Endothelial cell of umbilical vein (primary cell): ENCODE measurements around the gene CCNC. TPM values are rescaled to one million over a fixed set of nuclear protein-coding genes. Genes with fewer than 3 reads are reported as not detected.

Experiments
- BruUV-seq: library from RNA; stranded (reverse); fragments of 400-500 nt; replicated peaks from 2 replicates; lab custom pipeline; 2021; lab: Mats Ljungman, UMichigan
- CTCF ChIA-PET: fragments of 300-600, 350-600 bp; sonication (Branson Sonifier 250); formaldehyde crosslinking; loops from one replicate; lab custom pipeline; 2021; ENCODE audit warnings: antibody characterized with exemption, inconsistent platforms; lab: Charles Lee
- POLR2A ChIA-PET: fragments of 300-600, 350-600 bp; sonication (Branson Sonifier 250); formaldehyde crosslinking; loops from one replicate; lab custom pipeline; 2021; ENCODE audit warnings: antibody characterized with exemption, inconsistent platforms; lab: Charles Lee
- DNase-seq: peaks from one replicate; pipeline ENCODE4 v3.0.0-alpha.2; 2011; ENCODE audit warnings: low read depth, low spot score
- FAIRE-seq: peaks from 2 replicates; lab custom pipeline; 2011; peaks lifted over from hg19 to GRCh38; lab: Jason Lieb, UNC
- H2AFZ ChIP-seq: 2 replicates; pipeline ENCODE4 v1.6.0; 2012; ENCODE audit warnings: low read depth, low read length, control low read depth, inconsistent platforms
- H3K27ac ChIP-seq: 2 replicates; pipeline ENCODE4 v1.5.1; 2011; ENCODE audit warnings: low read depth, mild to moderate bottlenecking, control low read depth, low read length, moderate library complexity; ENCODE audit not compliant: insufficient read depth
- H3K27me3 ChIP-seq, 2 experiments: 2 replicates each; pipeline versions ENCODE4 v1.6.0 to v1.6.1; 2011; ENCODE audit warnings: low read length in 2 of 2, mixed read lengths in 1 of 2; ENCODE audit not compliant: control insufficient read depth in 2 of 2, insufficient read depth in 2 of 2
- H3K36me3 ChIP-seq, 2 experiments: 2 replicates in 1 of 2; 3 replicates in 1 of 2; pipeline ENCODE4 v1.5.1; 2011; ENCODE audit warnings: low read length in 2 of 2, mild to moderate bottlenecking in 1 of 2, moderate library complexity in 1 of 2; ENCODE audit not compliant: control insufficient read depth in 2 of 2, insufficient read depth in 2 of 2; ENCODE audit errors: extremely low read depth in 1 of 2
- H3K4me1 ChIP-seq: 3 replicates; pipeline ENCODE4 v1.5.1; 2011; ENCODE audit warnings: mild to moderate bottlenecking, low read length; ENCODE audit not compliant: control insufficient read depth, insufficient read depth; ENCODE audit errors: extremely low read depth
- H3K4me2 ChIP-seq: 2 replicates; pipeline ENCODE4 v1.6.1; 2011; ENCODE audit warnings: low read length, control low read depth, mixed read lengths; ENCODE audit not compliant: insufficient read depth
- H3K4me3 ChIP-seq, 3 experiments: fragments of 200-600 bp in 1 of 3; sonication (generic), shearing (Covaris generic) in 1 of 3; replicated peaks in 1 of 3; 2 replicates each; pipeline ENCODE4 v1.5.1; 2011 to 2016; ENCODE audit warnings: control low read depth in 3 of 3, low read length in 3 of 3, mild to moderate bottlenecking in 2 of 3, inconsistent platforms in 1 of 3, low read depth in 1 of 3, moderate library complexity in 1 of 3; ENCODE audit not compliant: insufficient read depth in 1 of 3
- H3K79me2 ChIP-seq: 2 replicates; pipeline ENCODE4 v1.6.0; 2012; ENCODE audit warnings: low read length, inconsistent platforms; ENCODE audit not compliant: control insufficient read depth, insufficient read depth
- H3K9ac ChIP-seq: replicated peaks from 2 replicates; pipeline ENCODE3; 2011; ENCODE audit warnings: low read length, control low read depth; ENCODE audit not compliant: insufficient read depth; ENCODE audit errors: extremely low read depth
- H3K9me1 ChIP-seq: replicated peaks from 3 replicates; pipeline ENCODE4 v1.6.0; 2011; ENCODE audit warnings: mild to moderate bottlenecking, low read length; ENCODE audit not compliant: control insufficient read depth, insufficient read depth; ENCODE audit errors: extremely low read depth
- H3K9me3 ChIP-seq: replicated peaks from 2 replicates; pipeline ENCODE4 v1.5.1; 2012; ENCODE audit warnings: low read length, inconsistent platforms; ENCODE audit not compliant: control insufficient read depth, insufficient read depth
- H4K20me1 ChIP-seq: replicated peaks from 2 replicates; pipeline ENCODE3; 2011; ENCODE audit warnings: mild to moderate bottlenecking, low read length; ENCODE audit not compliant: control insufficient read depth, insufficient read depth; ENCODE audit errors: extremely low read depth
- EZH2 ChIP-seq: IDR thresholded peaks from 2 replicates; pipeline ENCODE4 v1.6.1; 2012; ENCODE audit warnings: borderline replicate concordance, low read depth, mild to moderate bottlenecking, moderate library complexity, low read length, inconsistent platforms; ENCODE audit not compliant: severe bottlenecking
- FOS ChIP-seq: IDR thresholded peaks from 2 replicates; pipeline ENCODE4 v1.6.1; 2011; ENCODE audit warnings: mild to moderate bottlenecking, low read length, moderate library complexity, borderline replicate concordance; ENCODE audit not compliant: insufficient read depth
- MYC ChIP-seq: IDR thresholded peaks from one replicate; pipeline ENCODE4 v1.6.1; 2011; ENCODE audit warnings: mild to moderate bottlenecking, low read depth, low read length
- POLR2AphosphoS5 ChIP-seq: IDR thresholded peaks from 2 replicates; pipeline ENCODE4 v1.6.1; 2012; ENCODE audit warnings: low read depth, mild to moderate bottlenecking, control low read depth, low read length, moderate library complexity; ENCODE audit not compliant: insufficient read depth
- dilution Hi-C: fragments of 300-500 bp; cut with MboI; formaldehyde crosslinking; loops from one replicate; pipeline ENCODE4 v1.15.0; 2019; ENCODE audit warnings: low sequenced_read_pairs; ENCODE audit not compliant: extremely low pct_ligation_motif_present
- intact Hi-C: fragments of 100-400 bp; cut with micrococcal nuclease; formaldehyde crosslinking; loops from one replicate; pipeline ENCODE4 v1.10.0; 2022
- polyA plus RNA-seq, 4 experiments: library from polyadenylated mRNA; depleted of rRNA in 3 of 4; stranded (reverse) in 3 of 4; unstranded in 1 of 4; fragments of >200 nt; gene quantifications; 2 replicates each; pipeline versions ENCODE4 v1.2.1 to v1.2.3, GENCODE V29; 2011 to 2012; ENCODE audit warnings: missing spikeins in 1 of 4
- total RNA-seq: library from RNA; stranded (reverse); gene quantifications from 2 replicates; pipeline ENCODE4 v1.2.3, GENCODE V29; 2021
- TF ChIP-seq, protein P1 (sequence below): IDR thresholded peaks from 2 replicates; pipeline ENCODE4 v1.6.1; 2011; ENCODE audit not compliant: insufficient read depth, insufficient read length

Gene CCNC
- total and polyA plus RNA-seq, 2 donors (not counting 3 experiments of a cell fraction or from before 2014, with no cell fraction given), result 18.2 to 53.5 TPM

- Histone ChIP-seq H3K36me3 (no peaks in the 10 kb centered on the region), H3K9me1 (no peaks in the 10 kb centered on the region), H3K79me2 (no peaks in the 10 kb centered on the region), H3K4me2 (no peak overlapping the region), H3K27ac (no peak overlapping the region), H3K4me1 (no peaks in the 10 kb centered on the region), H2AFZ (no peak overlapping the region), H3K9me3 (no peaks in the 10 kb centered on the region), H3K9ac (no peak overlapping the region), H3K27me3 (peaks cover 91 to 100% of the 10 kb centered on the region in 2 experiments), H3K4me3 (no peak overlapping the region), H4K20me1 (no peaks in the 10 kb centered on the region)
- BruUV-seq, result no TSS peak
- dilution Hi-C loops (no loop called here), intact Hi-C loops (loop anchor here (10.0 kb wide), 1 partner anchor 857 kb away; the partner anchor contains the start of gene SIM1)
- TF ChIP-seq POLR2AphosphoS5 (no peak), FOS (no peak), EZH2 (peak; percentile 45), MYC (no peak)
- TF ChIP-seq, protein P1, sequence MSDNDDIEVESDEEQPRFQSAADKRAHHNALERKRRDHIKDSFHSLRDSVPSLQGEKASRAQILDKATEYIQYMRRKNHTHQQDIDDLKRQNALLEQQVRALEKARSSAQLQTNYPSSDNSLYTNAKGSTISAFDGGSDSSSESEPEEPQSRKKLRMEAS, result no peak
- FAIRE-seq (no peak), DNase-seq (no peak)
- ChIA-PET POLR2A (no interaction called here), CTCF (interaction anchor here (1.9 to 2.2 kb wide), 2 partner anchors 15 to 19 kb away, joined by 4 to 5 read pairs; no protein-coding TSS in a partner anchor)
Observed at GRCh38 chr6:99607416-99608036, 39.1 kb upstream of the CCNC start.

DNA sequence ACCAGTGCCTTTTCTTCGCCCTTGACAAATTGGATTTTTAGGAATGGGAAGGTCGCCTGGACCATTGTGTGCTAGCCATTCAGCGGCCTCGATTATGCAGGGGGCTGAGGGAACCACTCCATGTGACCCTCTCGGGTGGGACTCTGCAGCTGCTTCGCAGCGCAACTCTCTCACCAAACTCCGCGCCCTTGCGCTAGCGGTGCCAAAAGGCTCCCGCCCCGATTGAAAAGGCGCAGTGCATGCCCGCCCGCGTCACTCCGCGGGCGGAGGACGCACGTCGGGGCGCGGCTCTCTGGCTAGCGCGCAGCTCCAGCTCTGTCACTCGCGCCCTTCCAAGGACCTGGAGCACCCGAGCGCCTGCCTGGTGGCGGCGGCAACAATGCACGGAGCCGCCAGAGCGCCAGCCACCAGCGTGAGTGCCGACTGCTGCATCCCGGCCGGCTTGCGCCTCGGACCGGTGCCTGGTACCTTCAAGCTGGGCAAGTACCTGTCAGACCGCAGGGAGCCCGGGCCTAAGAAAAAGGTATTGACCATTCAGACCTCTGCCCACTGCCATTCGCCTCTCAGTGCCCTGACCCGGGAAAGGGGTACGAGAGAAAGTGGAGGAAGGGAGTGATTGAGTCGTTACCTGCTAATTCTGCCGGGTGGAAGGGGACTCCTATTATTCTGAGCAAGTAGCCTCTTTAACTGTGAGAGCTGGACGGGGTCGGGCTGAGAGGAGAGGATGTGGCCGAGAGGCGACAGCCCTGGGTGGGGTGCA is 38.4 kb upstream of the CCNC start, which contains the start of gene PRDM13:
Gene PRDM13 (plus strand): TSS at position 178 of the 760 bp plus-strand sequence. CDS start 202 bp downstream, at position 380.
- no peak within 1 kb of the TSS for H3K9ac ChIP-seq
- peak; percentile 96 for TF ChIP-seq EZH2
- no peak for TF ChIP-seq POLR2AphosphoS5
- intact Hi-C loops, result loop anchor here (10.0 kb wide), 1 partner anchor 858 kb away; the partner anchor contains the start of gene SIM1
- no peaks in the 10 kb centered on the region for H3K36me3 ChIP-seq
- DNase-seq (no peak), FAIRE-seq (no peak)
- H3K4me3 ChIP-seq, result no peak within 1 kb of the TSS
- peaks cover 93 to 100% of the 10 kb centered on the region in 2 experiments for H3K27me3 ChIP-seq
- CTCF ChIA-PET, result interaction anchor here (2.2 kb wide), 1 partner anchor 14 kb away, joined by 4 read pairs; no protein-coding TSS in a partner anchor
- H2AFZ ChIP-seq, result no peak within 1 kb of the TSS
- POLR2A ChIA-PET, result no interaction called here
- no peak within 1 kb of the TSS for H3K4me2 ChIP-seq
- no TSS peak for BruUV-seq
- H3K9me1 ChIP-seq, result no peaks in the 10 kb centered on the region
- H3K27ac ChIP-seq, result no peak within 1 kb of the TSS
- H3K79me2 ChIP-seq, result no peaks in the 10 kb centered on the region
- dilution Hi-C loops, result no loop called here
- H3K4me1 ChIP-seq, result no peaks in the 10 kb centered on the region
- no peaks in the 10 kb centered on the region for H4K20me1 ChIP-seq
- no peaks in the 10 kb centered on the region for H3K9me3 ChIP-seq
